GOT3 (cell line): ENCODE results near the gene C1orf52.

Experiments
- DNase-seq: peaks from one replicate; lab custom pipeline; 2025; ENCODE audit warnings: mixed read lengths; lab: John Stamatoyannopoulos, UW

The C1orf52 gene

GRCh38 chr1:85259118-85259911, at the start of gene C1orf52:
TSS of gene C1orf52 (minus strand) at chr1:85259662. CDS start at chr1:85259633, 29 bp downstream.
- DNase-seq, result peak; percentile 69

DNA sequence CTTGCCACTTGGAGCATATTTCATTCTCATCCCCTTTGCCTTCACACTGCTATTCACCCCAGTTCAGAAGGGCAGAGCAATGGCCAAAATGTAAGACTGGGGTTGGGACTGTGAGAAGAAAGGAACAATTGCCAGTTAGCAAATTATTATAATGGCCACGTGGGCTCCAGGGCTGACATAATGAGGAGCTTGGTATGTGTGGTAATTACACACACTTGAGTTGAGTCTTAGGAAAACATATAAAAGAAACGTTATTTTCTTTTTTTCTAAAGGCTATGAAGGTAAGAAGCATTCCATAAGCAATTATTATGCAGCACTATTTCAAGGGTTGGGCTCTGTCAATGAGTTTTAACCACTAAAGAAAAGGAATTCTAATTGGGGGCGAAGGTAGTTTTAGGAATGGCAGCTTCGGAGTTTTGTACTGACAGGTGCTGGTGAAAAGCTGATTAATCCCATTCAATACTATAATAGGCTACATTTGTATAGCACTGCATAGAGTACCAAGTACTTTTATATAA, 49.4 kb upstream of the C1orf52 start:
- DNase-seq, result no peak

DNA sequence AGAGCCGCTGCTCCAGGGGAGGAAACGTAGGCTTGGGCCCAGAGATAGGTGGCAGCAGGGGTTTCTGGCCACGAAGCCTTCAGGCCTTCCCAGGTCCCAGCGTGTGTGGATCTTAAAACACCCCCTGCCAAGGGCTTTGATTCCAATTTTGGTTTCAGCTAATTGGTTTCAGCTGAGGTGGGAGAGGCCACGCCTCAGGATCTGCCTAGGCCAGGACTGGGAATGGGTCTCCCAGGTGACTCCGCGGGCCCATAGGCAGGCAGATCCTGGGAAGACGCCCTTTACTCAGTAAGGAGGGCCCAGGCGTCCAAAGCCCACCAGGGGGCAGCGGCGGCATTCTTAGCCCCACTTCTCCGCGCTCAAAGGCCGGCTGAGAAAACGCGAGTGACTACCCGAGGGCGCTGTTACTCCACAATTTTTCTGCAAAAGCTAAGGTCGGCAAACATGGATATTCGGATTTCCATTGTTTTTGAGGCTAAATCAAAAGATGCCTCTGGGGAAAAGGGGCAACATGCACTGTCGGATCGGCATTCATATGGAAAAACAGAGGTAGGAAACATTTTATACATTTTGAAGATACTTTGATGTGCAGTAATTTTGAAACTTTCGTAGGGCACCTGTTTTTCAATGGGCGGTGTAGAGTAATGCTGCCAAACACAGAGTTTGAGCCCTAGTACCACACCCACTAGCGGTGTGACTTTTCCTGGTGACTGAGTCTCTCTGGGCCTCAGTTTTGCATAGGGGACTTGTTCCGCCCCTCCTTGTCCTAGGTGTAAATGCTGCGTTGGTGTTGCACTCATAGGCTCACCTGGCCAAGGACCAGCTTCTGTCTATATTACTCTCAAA, 48.7 kb upstream of the C1orf52 start:
- peak; percentile 15 for DNase-seq

GRCh38 chr1:85306236-85306635, 46.8 kb upstream of the C1orf52 start:
- no peak for DNase-seq

DNA sequence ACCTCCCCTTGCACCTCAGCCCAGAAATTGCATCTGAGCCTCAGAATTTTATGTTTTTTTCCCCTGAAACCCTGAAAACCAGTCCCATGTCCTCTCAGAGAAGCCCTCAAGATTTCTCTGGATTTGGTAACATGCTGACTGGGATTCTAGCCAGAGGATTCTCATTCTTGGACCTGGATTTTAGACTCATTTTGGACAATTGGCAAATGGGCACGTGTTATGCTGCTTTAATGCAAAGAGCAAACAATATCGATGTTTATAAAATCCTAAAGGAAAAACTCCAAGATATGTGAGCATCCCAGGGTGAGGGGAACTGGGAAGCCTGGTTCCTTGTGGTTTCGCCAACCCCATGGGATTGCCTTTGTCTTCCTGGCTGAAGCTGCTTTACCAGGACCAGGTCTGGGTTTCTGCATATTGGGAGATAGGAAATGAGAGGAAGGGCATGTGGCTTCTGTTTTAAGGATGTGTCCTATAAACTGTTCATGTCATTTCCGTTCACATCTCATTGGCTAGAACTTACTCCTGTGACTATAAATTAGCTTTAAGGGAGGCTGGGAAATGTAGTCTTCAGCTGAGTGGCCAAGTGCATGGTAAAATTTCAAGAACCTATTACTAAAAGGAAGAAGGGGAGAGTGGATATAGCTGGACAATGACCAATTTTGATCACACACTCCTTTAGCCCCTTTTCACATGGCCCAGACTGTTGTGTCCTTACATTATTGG, 44.1 kb upstream of the C1orf52 start:
- no peak for DNase-seq

DNA sequence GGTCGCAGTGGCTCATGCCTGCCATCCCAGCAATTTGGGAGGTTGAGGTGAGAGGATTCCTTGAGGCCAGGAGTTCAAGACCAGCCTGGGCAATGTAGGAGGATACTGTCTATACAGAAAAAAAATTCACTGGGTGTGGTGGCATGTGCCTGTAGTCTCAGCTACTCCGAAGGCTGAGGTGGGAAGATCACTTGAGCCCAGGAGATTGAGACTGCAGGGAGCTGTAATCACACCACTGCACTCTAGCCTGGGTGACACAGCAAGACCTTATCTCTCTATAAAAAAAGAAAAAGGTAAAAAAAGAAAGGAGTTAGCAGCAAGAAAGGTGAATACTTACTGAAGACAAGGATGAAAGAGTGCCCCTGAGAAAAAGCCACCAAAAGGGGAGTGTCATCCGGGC, 40.7 kb upstream of the C1orf52 start:
- no peak for DNase-seq

DNA sequence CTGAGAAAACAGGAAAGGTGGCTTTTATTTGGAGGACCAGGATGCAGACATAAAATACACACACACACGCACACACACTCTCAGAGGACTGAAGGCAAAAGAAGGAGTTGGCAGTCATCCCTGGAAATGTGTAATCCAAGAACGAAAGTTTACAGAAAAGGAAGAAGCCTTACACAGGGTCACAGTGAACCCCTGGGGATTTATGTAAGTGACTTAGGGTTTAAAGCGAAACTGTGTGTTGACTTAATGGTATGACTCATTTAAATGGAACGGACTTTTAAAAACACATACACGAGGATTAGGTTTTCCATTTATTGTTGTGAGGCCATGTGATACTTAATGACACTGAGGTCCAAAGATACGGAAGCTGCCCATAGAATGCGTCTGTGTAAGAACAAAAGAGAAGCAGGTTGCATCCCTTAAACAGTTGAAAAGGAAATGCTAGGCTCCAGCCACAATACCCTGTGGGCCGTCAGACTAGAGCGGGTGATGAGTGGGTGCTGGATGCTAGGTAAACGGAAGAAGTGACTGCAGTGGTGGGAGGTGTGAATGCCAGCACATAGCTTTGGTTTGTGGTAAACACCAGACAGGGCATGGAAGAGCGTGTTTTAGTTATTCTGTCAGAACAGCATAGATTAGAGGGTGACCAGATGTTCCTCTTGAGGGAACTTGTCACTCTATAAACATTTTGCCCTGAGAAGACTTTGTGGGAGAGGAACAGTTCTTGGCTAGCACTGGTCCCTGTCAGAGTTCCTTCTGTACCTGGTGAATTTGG, 38.6 kb upstream of the C1orf52 start:
- no peak for DNase-seq

- DNase-seq, result no peak
Observed at GRCh38 chr1:85297538-85297854, 38.0 kb upstream of the C1orf52 start.

DNA sequence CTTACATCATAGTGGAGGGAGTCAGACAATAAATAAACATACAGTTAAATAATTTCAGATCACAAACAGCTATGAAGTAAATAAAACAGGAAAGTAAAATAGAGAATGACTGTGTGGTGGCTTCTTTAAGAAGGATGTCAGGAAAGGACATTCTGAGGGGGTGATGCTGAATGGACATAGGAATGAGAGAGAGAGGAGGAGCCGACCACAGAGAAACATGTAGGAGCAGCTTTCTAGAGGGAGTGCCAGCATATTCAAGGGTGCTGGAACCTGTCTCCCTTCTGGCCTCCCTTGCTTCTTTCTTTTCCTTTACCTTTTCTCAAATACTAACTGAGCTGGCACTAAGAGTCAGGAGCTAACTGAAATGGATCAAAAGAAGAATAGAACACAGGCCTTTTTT, 37.5 kb upstream of the C1orf52 start:
- DNase-seq, result no peak

DNA sequence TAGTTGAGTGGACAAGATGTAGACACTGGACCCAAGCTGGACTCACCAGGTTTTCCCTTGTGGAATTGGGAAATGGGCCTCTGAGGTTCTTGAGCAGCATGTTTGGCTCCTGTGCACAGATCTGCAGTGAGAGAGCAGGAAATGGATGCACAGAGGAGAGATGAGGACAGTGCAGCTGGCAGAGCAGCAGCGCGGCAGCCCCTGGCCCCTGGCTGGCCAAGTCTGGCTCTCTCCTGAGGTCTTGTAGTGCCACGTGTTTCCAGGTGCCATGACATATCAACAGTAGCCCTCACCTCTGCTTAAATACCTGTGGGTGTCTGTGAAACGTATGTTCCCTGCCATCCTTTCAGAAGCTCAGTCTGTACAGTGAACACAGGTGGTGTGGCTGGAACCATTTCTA, 36.2 kb upstream of the C1orf52 start:
- no peak for DNase-seq

GRCh38 chr1:85295006-85295431, 35.6 kb upstream of the C1orf52 start:
- no peak for DNase-seq

GRCh38 chr1:85290826-85291225, 31.4 kb upstream of the C1orf52 start:
- no peak for DNase-seq

- DNase-seq, result no peak
Observed at GRCh38 chr1:85289848-85290335, 30.4 kb upstream of the C1orf52 start.

DNA sequence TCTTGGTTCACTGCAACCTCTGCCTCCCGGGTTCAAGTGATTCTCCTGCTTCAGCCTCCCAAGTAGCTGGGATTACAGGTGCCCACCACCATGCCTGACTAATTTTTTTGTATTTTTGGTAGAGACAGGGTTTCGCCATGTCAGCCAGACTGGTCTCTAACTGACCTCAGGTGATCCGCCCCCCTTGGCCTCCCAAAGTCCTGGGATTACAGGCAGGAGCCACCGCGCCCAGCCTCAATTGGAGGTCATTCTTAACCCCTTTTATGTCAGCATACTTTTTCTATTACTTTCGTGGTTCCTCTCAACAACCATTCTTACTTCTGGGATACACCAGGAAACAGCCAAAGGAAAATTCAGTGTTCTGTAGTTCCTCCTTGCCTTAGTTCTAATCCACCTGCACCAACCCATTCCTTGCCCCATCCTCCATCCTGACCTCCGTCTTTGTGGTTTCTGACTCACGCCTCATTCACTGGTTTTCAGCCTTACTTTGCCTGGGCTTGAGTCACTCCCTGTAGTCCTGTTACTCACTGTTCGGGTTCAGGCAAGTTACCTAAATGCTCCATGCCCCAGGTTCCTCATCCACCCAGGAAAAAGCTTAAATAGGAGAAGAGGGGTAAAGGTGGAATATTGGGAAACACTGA, 29.9 kb upstream of the C1orf52 start:
- DNase-seq, result no peak

DNA sequence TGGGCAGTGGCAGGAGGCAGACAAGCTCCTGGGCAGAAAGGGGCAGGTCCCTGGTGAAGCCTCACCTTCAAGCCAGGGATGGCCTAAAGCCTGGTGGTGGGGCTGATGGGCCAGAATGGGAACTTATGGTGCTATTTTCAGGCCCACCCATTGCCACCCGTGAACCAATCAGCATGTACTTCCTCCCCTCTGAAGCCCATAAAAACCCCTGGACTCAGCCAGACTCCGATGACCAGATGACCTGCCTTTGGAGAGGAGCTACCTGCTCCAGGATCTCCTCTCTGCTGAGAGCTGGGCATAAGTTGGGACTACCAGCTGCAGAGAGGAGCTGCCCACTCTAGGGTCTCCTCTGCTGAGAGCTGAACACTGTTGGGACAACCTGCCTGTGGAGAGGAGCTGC, 24.7 kb upstream of the C1orf52 start:
- DNase-seq, result no peak

GRCh38 chr1:85283475-85284199, 24.2 kb upstream of the C1orf52 start:
- no peak for DNase-seq

DNA sequence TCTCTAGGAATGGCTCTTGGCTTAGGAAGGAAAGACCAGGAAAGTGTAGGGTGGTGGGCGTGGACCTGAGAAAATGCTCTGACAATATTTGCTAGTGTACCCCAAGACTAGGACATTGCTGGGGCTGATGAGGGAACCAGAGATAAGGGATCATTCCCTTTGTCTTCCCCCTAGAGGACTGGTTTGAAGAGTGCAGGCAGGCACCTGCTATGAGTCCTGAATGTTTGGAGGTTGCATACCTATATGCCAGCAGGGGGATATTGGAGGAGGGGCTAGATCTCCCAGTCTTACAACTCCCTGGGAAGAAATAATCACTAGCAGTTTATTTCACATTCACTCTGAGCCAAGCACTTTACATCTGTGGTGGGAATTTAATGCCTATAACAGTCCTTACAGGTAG, 23.0 kb upstream of the C1orf52 start:
- no peak for DNase-seq

DNA sequence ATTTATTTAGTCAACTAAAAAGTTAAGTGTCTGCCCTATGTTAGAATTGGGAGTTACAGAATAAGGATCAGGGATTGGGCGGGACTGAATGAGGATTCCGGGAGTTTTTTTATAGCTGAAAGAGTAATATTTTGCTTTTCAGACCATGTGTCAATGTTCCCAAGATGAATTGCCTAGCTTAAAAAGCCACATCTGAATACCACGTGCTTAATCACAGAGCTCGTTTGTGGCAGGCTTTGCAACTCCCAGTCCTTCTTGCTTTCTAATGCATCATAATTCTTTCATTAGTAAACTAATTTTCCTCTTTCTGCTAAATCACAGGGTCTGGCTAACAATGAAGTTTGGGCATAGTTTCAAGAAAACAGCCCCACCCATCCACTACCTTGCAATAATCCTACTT, 21.2 kb upstream of the C1orf52 start:
- no peak for DNase-seq

DNA sequence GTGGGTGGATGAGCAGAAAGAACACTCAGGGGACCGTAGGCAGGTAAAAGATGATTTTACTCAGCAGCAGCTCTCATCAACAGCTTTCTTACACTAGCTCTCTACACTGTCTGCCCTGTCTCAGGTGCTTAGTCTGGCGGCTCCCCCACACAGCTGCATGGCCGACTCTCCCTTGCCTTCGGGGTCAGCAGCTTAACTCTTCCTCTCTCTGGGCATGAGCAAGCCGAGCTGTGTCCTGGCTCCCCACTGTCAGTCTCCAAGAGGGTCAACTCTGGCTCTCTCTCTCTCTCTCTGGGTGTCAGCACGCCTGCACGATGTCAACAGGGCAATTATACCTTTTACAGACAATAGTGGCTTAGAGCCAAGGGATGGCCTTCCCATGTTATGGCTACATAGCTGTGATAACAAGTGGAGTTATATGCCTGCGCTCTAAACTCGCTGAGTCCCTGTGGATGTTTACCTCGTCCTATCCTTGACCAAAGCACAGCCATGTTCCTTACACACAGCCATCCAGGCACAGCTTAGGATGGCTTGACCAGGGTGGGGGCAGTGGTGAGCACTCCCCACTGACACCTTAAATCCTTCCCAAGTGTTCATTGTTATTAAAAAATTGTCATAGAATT, 20.1 kb upstream of the C1orf52 start:
- DNase-seq, result no peak

DNA sequence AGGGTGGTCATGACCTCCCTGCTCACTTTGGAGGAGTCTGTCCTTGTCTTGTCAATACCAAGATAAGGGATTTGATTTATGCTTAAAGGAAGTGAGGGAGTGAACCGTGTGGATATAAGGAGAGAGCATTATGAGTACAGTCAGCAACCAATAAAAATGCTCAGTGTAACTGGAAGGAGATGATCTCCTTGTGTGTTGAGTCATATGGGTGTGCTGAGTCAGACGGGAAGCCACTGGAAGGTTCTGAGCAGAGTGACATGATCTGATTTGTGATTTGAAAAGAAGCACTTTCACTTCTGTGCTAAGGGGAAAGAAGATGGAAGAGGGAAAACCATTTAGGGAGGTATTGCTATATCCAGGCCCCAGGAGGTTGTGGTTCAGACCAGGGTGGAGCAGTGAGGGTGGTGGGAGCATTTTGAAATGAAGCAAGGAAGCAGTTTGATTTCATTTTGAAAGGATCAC, 19.4 kb upstream of the C1orf52 start:
- DNase-seq, result no peak
